GM10248 (cell line): ENCODE data around the gene GREB1L.

ENCODE experiments used
- CTCF ChIA-PET: fragments of 300-600 bp; sonication (Branson Sonifier 250); formaldehyde crosslinking; extraction: SDS; loops from one replicate; lab custom pipeline; 2021; ENCODE audit warnings: antibody characterized with exemption; lab: Yijun Ruan, JAX
- POLR2A ChIA-PET: fragments of 350-650 bp; sonication (Branson Sonifier 250); formaldehyde crosslinking; extraction: SDS; loops from one replicate; lab custom pipeline; 2020; ENCODE audit warnings: antibody characterized with exemption; lab: Yijun Ruan, JAX
- DNase-seq: peaks from one replicate; pipeline ENCODE4 v3.0.0; 2012; ENCODE audit errors: extremely low spot score
- TF ChIP-seq, protein P1 (sequence below): IDR thresholded peaks from 2 replicates; pipeline ENCODE4 v1.5.1; 2012; ENCODE audit warnings: mild to moderate bottlenecking, low read depth; ENCODE audit errors: extremely low read depth, missing control alignments, control extremely low read depth

GREB1L gene

DNA sequence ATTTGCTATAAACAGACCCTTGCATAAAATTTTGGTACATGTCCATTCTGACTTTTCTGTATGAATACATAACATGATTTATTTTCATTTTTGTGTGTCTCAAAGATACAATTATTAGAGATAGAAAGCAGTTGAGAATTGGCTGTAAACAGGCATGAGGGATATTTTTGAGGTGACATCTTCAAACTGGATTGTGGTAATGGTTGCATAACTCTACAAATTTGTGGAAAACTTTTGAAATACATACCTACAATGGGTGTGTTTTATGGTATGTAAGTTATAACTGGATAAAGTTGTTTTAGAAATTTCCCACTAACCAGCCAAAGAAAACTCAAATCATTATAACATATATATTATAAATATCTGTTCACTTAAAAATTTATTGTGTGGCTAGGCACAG is 39.6 kb downstream of the GREB1L start:
- DNase-seq = no peak
- POLR2A ChIA-PET = no interaction called here
- CTCF ChIA-PET = interaction anchor here (1.1 kb wide), 3 partner anchors 10 to 32 kb away, joined by 3 read pairs; no protein-coding TSS in a partner anchor
- TF ChIP-seq, protein P1, sequence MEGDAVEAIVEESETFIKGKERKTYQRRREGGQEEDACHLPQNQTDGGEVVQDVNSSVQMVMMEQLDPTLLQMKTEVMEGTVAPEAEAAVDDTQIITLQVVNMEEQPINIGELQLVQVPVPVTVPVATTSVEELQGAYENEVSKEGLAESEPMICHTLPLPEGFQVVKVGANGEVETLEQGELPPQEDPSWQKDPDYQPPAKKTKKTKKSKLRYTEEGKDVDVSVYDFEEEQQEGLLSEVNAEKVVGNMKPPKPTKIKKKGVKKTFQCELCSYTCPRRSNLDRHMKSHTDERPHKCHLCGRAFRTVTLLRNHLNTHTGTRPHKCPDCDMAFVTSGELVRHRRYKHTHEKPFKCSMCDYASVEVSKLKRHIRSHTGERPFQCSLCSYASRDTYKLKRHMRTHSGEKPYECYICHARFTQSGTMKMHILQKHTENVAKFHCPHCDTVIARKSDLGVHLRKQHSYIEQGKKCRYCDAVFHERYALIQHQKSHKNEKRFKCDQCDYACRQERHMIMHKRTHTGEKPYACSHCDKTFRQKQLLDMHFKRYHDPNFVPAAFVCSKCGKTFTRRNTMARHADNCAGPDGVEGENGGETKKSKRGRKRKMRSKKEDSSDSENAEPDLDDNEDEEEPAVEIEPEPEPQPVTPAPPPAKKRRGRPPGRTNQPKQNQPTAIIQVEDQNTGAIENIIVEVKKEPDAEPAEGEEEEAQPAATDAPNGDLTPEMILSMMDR = no peak

DNA sequence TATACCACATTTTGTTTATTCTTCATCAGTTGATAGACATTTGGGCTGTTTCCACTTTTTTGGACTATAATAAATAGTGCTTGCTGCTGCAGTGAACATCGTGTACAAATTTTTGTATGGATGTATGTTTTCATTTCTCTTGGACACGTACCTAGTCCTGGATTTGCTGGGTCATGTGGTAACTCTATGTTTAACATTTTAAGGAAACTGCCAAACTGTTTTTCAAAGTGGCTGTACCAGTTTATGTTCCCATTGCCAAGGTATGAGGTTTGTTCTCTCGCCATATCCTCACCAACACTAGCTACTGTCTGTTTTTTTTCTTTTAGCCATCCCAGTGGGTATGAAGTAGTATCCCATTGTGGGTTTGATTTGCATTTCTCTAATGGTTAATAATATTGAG is 42.5 kb downstream of the GREB1L start:
- ChIA-PET POLR2A (no interaction called here), CTCF (no interaction called here)
- TF ChIP-seq, protein P1 = no peak
- no peak for DNase-seq

DNA sequence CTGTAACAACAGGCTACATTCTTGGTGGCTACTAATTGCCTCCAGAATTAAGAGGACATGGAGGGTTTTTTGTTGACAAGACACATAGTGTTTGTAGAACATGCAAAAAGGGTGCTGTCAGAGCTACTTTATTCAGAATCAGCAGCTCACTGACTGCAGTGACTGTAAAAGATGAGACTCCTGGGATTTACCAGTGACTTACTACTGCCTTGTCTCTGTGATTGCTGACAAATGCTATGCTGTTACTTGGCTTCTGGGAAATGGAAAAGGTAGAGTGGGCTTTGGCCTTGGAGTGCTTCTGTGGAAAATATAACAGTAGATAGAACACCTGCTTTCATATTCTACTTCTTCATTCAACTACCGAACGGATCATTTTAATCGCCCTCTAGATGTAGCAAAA is 47.8 kb downstream of the GREB1L start:
- no peak for DNase-seq
- TF ChIP-seq, protein P1 = no peak
- POLR2A ChIA-PET = no interaction called here
- CTCF ChIA-PET = no interaction called here

DNA sequence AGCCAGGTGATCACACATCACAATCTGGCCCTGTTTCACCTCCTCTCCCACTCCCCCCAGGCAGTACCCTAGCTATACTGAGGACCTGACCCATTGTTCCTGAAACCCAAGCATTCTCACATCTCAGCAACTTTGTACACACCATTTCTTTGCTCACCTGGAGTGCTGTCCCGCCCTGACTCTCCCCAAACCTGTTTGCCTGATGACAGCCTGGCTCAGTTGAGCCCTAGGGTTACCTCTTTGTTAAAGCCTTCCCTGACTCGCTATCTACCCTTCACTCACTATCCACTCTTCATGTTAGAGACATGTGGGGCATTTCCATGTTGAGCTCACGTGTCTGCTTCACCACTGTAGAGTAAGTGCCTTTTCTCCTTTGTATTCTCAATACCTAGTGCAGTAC is 49.1 kb downstream of the GREB1L start:
- CTCF ChIA-PET = interaction anchor here (1.0 kb wide), 1 partner anchor 9 kb away, joined by 3 read pairs; no protein-coding TSS in a partner anchor
- DNase-seq = no peak
- TF ChIP-seq, protein P1 = no peak
- POLR2A ChIA-PET = no interaction called here

DNA sequence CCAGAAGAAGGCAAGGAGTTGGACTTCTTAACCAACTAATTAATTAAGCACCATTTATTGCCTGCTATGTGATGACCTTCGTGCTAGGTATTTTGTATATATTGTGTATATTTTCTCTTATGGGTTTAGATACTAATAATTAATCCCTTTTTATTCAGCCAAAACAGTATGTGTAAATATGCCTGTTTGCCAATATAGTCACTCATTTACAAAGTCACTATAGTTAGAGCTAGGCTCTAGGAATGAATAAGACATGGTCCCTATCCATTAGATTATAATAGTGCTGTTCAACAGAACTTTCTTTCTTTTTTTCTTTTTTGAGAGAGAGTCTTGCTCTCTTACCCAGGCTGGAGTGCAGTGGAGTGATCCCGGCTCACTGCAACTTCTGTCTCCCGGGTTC is 51.4 kb downstream of the GREB1L start:
- ChIA-PET POLR2A (no interaction called here), CTCF (no interaction called here)
- TF ChIP-seq, protein P1 = no peak
- no peak for DNase-seq

DNA sequence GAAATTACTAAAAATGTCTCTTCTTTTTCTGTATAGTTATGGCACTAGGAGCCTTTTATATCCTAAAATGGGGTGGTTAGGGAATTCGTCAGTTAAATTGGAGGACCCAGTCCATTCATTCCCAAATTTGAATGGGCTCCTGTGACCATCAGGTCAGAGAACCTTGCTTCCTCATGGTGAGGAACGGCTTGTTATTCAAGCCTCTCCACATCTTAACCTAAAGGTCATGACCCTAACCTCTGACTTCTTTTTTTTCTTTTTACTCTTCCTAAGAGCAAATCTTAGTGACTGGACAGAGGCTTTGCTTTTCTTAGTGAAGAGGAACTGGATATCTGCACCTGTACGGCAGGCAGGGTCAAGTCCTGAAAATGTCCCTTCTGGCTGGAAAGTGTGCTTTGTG is 53.1 kb downstream of the GREB1L start:
- CTCF ChIA-PET = no interaction called here
- POLR2A ChIA-PET = no interaction called here
- TF ChIP-seq, protein P1 = no peak
- DNase-seq = no peak

DNA sequence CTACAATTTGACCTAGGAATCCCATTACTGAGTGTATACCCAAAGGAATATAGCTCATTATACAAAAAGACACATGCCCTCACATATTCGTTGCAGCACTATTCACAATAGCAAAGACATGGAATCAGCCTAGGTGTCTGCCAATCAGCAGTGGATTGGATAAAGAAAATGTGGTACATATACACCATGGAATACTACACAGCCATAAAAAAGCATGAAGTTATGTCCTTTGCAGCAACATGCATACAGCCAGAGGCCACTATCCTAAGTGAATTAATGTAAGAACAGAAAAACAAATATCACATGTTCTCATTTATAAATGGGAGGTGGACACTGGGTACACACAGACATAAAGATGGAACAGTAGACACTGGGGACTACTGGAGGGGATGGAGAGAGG is 54.0 kb downstream of the GREB1L start:
- no peak for DNase-seq
- CTCF ChIA-PET = no interaction called here
- POLR2A ChIA-PET = no interaction called here
- TF ChIP-seq, protein P1 = no peak
